Measurements from ENCODE around the gene ZNF281. TPM values are rescaled to one million over a fixed set of nuclear protein-coding genes. Genes with fewer than 3 reads are reported as not detected.

The ZNF281 gene, protein sequence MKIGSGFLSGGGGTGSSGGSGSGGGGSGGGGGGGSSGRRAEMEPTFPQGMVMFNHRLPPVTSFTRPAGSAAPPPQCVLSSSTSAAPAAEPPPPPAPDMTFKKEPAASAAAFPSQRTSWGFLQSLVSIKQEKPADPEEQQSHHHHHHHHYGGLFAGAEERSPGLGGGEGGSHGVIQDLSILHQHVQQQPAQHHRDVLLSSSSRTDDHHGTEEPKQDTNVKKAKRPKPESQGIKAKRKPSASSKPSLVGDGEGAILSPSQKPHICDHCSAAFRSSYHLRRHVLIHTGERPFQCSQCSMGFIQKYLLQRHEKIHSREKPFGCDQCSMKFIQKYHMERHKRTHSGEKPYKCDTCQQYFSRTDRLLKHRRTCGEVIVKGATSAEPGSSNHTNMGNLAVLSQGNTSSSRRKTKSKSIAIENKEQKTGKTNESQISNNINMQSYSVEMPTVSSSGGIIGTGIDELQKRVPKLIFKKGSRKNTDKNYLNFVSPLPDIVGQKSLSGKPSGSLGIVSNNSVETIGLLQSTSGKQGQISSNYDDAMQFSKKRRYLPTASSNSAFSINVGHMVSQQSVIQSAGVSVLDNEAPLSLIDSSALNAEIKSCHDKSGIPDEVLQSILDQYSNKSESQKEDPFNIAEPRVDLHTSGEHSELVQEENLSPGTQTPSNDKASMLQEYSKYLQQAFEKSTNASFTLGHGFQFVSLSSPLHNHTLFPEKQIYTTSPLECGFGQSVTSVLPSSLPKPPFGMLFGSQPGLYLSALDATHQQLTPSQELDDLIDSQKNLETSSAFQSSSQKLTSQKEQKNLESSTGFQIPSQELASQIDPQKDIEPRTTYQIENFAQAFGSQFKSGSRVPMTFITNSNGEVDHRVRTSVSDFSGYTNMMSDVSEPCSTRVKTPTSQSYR
- total RNA-seq, result 10 to 100 TPM; 16.5 to 16.6 TPM

DNA sequence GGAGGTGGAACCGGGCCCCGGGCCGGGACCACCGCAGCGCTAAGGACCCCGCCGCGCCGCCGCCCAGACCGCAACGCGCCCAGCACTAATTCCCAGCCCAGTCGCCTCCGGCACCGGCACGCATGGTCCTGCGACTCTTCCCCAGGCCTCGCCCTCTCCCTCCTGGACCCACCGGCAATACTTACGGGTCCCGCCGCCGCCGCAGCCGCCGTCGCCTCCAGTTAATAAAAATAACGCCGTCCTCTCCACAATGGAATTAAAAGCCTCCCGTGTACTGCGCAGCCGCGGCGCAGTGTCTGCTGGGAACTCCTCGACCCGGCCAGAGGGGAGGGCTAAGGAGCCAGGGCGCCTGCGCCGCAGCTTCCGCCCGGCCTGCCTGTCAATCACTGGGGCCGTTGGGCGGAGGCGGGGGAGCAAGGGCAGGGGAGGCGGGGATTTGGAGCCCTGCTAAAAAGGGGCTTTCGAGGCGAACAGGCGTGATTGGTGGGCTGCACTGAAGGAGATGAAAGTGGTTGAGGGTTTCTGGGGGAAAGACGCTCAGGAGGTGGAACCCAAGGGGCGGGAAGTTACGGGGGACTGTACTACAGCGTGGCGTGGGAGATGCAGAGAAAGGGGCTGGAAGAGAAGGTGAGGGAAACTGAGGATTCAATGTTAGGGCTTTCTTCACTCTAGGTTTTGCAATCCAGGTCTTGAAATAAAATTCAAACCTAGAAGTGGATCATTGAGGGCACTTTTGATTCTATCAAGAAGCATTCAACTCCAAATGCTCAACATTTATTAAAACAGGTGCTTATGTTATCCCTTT lies at the start of gene ZNF281:
Gene ZNF281 (minus strand): TSS at position 276 of the 805 bp plus-strand sequence. CDS start 331 bp downstream, outside the sequence.

Other genes with a start within 250 kb of the ZNF281 start
- gene KIF14, start 210.7 kb upstream of the ZNF281 start, total RNA-seq, result 10 to 100 TPM; 23.9 to 25.1 TPM

Data from activated naive CD4-positive, alpha-beta T cell treated with anti-CD3 and anti-CD28 coated beads, Interleukin-2, amount 10 ng/mL, durations not matched to agents 5 hours and 36 hours (primary cell).